ENCODE results near the gene RABIF.
"Not testable (repeated sequence)": the region's sequence is repeated elsewhere in the genome, so short reads cannot be mapped to it uniquely, and the experiment has no call there.

RABIF gene

DNA sequence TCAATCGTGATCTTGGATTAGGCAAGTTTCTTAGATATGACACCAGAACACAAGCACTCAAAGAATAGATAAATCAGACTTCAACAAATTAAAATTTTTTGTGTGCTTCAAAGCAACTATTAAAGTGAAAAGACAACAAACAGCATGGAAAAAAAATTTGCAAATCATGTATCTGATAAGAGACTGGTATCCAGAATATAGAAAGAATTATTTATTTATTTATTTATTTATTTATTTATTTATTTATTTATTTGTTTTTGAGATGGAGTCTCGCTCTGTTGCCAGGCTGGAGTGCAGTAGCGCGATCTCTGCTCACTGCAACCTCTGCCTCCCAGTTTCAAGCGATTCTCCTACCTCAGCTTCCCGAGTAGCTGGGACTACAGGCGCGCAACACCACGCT is 59.7 kb downstream of the RABIF start:
- DNase-seq: not testable (repeated sequence)
